GM18507 (cell line): ENCODE measurements around the gene FGF8.

Experiments used
- DNase-seq: peaks from one replicate; pipeline ENCODE4 v3.0.0; 2011; ENCODE audit warnings: low read depth; ENCODE audit not compliant: insufficient read length; ENCODE audit errors: extremely low spot score
- FAIRE-seq: peaks from 2 replicates; lab custom pipeline; 2011; peaks lifted over from hg19 to GRCh38; lab: Jason Lieb, UNC

FGF8 gene

DNA sequence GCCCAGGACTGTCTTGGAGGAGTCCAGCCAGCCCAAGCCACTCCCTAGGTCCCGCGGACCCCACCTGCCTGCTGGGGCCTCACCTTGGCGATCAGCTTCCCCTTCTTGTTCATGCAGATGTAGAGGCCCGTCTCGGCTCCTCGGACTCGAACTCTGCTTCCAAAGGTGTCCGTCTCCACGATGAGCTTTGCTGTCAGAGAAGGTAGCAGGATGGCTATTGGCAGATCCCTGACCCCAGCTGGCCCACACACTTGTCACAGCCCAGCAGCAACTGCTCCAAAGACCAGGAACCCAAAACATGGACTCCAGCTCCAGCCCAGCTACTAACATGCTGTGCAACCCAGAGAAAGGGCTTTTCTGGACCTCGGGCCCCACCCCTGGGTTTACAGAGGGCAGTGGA, 4.5 kb downstream of the FGF8 start:
- no peak for FAIRE-seq
- no peak for DNase-seq

GRCh38 chr10:101770331-101771215, 5.3 kb downstream of the FGF8 start:
- DNase-seq (no peak), FAIRE-seq (no peak)

DNA sequence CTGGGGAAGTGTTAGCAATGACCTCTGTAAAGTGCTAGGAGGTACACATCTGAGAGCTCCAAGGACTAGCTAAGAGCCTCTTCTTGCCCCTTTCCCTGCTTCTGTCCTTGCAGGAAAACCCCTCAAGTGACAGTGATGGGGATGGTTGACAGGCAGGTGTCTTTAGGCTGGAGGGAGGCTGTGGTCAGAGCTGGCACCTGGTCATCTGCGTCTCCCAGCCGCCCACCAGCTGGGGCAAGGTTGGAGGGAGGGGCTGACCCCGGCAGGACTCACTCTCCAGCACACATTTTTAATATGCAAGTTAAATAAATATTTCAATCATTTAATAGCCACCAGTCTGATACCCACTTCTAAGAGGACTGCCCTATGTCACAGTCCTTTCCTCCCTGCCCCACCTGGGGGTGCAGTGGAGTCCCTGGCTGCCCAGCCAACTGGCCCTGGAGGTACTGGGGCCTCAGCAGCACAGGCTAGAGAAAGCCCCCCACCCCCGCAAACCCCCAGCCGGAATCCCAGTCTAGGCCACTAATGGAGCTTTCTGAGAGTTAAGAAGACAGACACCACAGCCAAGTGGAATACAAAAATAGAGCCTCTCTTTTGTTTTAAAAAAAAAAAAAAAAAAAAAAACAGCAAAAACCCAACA, 6.3 kb downstream of the FGF8 start:
- FAIRE-seq (no peak), DNase-seq (no peak)

DNA sequence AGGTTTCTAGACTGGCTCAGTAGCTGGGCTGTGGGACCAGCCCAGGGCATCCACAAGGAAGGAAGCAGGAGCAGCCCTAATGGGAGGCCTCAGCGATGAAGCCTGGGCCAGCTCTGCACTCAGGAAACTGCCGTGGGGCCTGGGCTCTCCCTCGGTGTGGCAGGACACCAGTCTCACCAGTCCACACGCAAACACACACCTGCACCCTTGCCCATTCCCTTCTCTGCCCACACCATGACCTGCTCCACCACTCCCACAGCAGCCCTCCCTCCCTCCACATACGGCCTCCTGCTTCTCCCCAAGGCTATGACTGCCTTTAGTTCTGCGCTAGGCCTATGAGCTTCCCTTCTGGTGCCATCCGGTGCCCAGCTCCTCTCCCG, 7.1 kb downstream of the FGF8 start:
- FAIRE-seq (no peak), DNase-seq (no peak)

DNA sequence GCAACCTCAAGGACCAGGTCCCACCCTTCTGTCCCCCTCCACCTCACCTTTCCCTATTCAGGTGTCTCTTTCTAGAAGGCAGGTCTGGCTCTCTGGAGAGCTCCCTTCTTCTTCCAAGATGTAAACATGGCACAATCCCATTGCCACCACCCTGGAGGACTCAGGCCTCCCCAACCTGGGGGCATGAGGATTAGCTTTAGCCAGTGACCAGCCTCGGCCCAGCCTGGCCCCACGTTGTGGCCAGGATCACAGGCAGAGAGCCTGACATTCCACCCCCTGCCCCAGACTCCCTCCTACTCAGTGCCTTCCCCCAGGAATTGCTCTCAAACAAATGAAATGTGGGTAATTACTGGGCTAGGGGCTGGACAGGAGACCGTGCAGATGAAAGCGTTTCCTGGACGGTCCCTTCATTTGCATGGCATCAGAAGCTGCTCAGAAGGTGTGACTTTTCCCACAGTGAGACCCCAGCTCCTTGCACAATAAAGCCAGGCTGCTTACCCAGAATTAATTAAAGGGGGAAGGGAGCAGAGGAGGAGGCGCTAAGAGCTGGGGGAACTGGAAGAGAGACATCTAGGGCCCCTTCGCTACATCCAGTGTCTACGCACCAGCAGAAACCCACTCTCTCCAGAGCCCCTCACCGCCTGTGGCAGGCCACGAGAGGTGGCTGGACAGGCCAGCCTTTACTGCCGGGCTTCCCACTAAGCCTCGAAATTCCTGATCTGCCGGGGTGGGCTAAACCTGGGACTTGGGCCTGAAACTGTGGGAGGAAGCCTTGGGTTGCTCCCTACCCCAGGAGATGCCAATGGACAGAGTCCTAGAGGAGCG, 7.7 kb downstream of the FGF8 start:
- DNase-seq: no peak
- FAIRE-seq: no peak

- FAIRE-seq: no peak
- no peak for DNase-seq
These were observed 8.3 kb downstream of the FGF8 start for GRCh38 chr10:101767600-101767945.

GRCh38 chr10:101766753-101767599, 8.9 kb downstream of the FGF8 start:
- FAIRE-seq (no peak), DNase-seq (no peak)

- DNase-seq (no peak), FAIRE-seq (no peak)
These were observed 9.6 kb downstream of the FGF8 start for GRCh38 chr10:101766306-101766705.

DNA sequence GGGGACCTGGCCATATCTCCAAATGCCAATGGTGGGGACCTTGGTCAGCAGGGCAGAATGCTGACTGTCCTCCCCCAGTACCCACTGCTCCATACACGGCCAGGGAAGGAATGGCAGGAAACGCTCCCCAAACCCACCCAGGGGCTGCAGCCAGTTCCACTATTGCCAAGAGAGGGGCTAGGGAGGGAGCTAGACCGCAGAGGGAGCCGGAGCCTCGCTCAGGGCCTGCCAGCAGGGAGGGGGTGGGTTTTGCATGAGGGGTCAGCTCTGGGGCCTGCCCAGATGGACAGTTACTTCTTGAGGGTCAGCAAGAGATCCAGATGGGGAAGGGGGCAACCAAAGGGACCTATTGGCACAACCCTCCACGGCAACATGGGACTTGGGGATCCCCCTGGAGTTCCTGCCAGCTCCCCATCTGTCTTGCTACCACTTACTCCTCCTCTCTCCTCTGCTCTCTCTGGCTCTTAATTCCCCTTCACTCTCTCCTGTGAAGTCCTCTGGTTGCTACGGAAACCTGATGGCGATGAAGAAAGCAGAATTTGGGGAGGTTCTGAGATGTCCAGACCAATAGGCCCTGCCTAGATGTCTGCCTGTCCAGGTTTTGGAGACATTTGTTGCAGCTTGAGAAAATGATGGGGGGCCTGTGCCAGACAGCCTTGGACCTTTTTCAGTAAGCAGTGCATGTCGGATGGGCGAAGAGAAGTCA, 12.6 kb downstream of the FGF8 start:
- no peak for FAIRE-seq
- DNase-seq: no peak

GRCh38 chr10:101762736-101763135, 13.2 kb downstream of the FGF8 start:
- FAIRE-seq: no peak

GRCh38 chr10:101761226-101761625, 14.7 kb downstream of the FGF8 start:
- DNase-seq: no peak
- no peak for FAIRE-seq

More at GRCh38 chr10:101762736-101763135, 13.2 kb downstream of the FGF8 start:
- no peak for DNase-seq

GRCh38 chr10:101760510-101760909, 15.4 kb downstream of the FGF8 start:
- DNase-seq: no peak
- no peak for FAIRE-seq

DNA sequence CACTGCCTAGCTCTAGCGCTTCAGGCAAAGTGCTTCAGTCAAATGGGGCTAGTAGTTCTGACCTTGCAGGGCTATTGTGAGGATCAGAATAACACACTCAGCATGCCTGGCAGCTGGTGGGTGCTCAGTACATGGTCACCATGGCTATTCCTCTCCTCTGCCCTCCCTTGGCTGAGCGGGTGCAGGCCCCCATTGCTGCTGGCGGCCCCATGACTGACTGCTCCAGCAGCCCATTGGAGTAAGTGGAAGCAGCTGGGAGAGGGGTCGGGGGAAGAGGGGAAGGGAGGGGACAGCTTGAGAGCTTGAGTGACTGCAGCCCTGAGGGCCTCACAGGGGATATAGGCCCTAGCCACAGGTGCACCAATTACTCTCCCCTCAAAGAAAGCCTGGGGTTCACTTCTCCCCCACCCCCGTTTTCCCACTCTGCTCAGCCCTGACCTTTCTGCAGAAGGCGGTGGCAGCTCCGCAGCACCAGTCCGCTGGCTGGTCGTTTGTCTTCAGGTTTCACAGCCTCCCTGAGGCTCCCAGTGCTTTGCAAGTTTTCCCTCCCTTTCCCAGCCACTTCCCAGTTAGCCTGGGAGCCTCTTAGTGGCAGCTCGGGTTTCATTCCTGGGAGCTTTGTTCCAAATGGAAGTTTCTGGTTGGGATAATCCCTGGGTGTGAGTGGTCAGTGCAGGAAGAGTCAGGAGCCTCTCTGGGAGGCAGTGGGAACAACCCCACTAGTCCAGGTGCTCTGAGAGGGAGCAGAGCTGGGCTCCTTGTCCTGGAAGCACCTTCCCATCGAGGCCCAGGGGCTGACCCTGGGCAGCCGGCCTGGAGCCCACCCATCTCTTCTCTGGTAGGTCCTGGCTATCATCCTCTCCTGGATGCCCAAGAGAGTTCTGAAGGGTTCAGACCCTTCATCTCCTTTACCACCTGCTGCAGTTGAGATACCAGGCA, 16.3 kb downstream of the FGF8 start:
- DNase-seq (no peak), FAIRE-seq (no peak)

- DNase-seq (no peak), FAIRE-seq (no peak)
These were observed 17.1 kb downstream of the FGF8 start for GRCh38 chr10:101758858-101759257.

GRCh38 chr10:101752241-101752640, 23.7 kb downstream of the FGF8 start:
- FAIRE-seq (no peak), DNase-seq (no peak)

DNA sequence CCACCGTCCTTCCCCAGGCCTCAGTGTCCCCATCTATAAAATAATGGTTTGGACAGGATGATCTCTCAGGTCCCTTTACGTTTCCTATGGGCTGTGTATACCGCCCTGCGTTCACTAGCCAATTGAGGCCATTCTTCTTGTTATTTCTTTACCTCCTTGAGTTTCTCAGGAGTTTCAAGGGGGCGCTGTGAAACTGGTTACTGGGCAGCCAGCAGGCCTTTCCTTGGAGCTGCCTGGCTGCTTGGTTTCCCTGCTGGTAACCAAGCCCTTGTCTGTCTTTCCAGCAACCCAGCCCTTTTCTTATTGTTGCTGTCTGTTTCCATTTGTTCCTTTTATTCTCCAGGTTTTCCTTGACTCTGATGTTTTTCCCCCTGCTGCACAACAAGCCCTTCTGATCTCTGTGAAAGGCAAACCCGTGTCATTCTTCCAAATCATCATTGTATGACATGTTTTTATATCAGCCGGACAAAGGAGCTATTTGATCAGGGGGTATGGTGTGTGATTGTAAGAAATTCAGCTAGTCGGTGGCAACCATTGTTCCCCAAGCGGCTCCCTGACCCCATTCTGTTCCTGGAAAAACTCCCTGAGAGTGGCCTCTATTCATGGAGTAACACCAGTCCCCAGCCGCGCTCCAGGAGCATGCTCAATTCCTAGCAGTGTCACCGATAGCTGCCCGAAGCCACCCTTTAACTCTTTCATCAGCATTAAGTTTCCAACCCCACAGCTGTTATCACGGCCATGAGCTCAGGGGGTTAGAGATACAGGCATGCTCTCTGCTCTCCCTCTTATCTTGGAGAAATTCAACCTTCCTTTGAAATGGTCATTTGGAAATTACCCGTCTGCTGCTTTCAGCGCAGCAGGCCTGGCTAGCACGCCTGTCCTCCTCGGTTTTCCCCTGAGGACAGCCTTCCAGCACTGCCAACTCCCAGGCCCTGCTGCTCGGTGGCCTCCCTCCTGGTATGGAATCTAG, 26.6 kb downstream of the FGF8 start:
- FAIRE-seq: no peak

DNA sequence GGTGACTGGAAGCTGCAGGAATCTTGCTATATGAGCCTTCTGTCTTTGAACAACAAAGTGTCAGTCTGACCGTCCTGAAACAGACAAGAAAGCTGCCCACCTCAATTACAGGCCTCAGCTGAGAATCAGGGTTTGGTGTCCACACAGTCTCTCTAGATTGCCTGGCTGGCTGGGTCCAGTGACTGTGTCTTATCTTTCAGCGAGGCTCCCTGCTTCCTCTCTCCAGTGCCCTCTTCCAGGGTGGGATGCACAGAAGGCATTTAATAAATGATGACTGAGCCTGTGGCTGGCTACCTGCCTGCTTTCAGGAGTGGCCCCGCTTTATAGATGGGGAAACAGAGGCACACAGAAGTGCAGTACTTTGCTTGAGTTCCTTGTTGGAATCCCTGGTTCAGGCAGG, 27.4 kb downstream of the FGF8 start:
- FAIRE-seq: no peak

More for the DNA sequence above, 26.6 kb downstream of the FGF8 start:
- DNase-seq: no peak

More for the DNA sequence above, 27.4 kb downstream of the FGF8 start:
- no peak for DNase-seq
